DND-41 (cell line): ENCODE measurements around the gene TMEM208.

Experiments
- ATAC-seq: fragments of 200-7000 bp; cut with Tn5 transposase; 3 replicates; pipeline ENCODE4 v1.9.1; 2021; ENCODE audit warnings: low read depth; ENCODE audit not compliant: insufficient read depth
- DNase-seq: peaks from one replicate; pipeline ENCODE4 v3.0.0-alpha.2; 2020
- H2AFZ ChIP-seq: 2 replicates; pipeline ENCODE4 v1.6.0; 2012; ENCODE audit warnings: low read depth, low read length
- H3K27ac ChIP-seq: 2 replicates; pipeline ENCODE4 v1.5.1; 2012; ENCODE audit warnings: low read length, inconsistent platforms
- H3K27me3 ChIP-seq: fragments of 200-600 bp; sonication (generic); 2 replicates; pipeline ENCODE4 v1.6.0; 2012; ENCODE audit warnings: low read length, mild to moderate bottlenecking, inconsistent platforms; ENCODE audit not compliant: insufficient read depth, poor library complexity
- H3K36me3 ChIP-seq: 2 replicates; pipeline ENCODE4 v1.5.1; 2012; ENCODE audit warnings: low read length, inconsistent platforms; ENCODE audit not compliant: insufficient read depth
- H3K4me1 ChIP-seq: 2 replicates; pipeline ENCODE4 v1.5.1; 2012; ENCODE audit warnings: mild to moderate bottlenecking, low read length; ENCODE audit not compliant: insufficient read depth
- H3K4me2 ChIP-seq: 2 replicates; pipeline ENCODE4 v1.6.0; 2012; ENCODE audit warnings: mild to moderate bottlenecking, moderate library complexity, low read length, inconsistent platforms; ENCODE audit not compliant: insufficient read depth
- H3K4me3 ChIP-seq, 2 experiments: fragments of 200-600 bp in 1 of 2; shearing (Covaris generic) in 1 of 2; 2 replicates each; pipeline ENCODE4 v1.5.1; 2012 to 2016; ENCODE audit warnings: inconsistent platforms in 2 of 2, low read length in 2 of 2, mild to moderate bottlenecking in 2 of 2, low read depth in 1 of 2, moderate library complexity in 1 of 2
- H3K79me2 ChIP-seq: 2 replicates; pipeline ENCODE4 v1.6.0; 2012; ENCODE audit warnings: low read length, inconsistent platforms; ENCODE audit not compliant: insufficient read depth
- H3K9ac ChIP-seq: 2 replicates; pipeline ENCODE4 v1.6.0; 2012; ENCODE audit warnings: low read depth, mild to moderate bottlenecking, inconsistent platforms, low read length, moderate library complexity
- H3K9me3 ChIP-seq: 2 replicates; pipeline ENCODE4 v1.5.1; 2012; ENCODE audit warnings: low read length, moderate library complexity, mild to moderate bottlenecking, inconsistent platforms; ENCODE audit not compliant: insufficient read depth, severe bottlenecking
- H4K20me1 ChIP-seq: 2 replicates; pipeline ENCODE4 v1.6.0; 2012; ENCODE audit warnings: low read length; ENCODE audit not compliant: insufficient read depth
- CTCF ChIP-seq: IDR thresholded peaks from 2 replicates; pipeline ENCODE4 v1.5.1; 2012; ENCODE audit warnings: borderline replicate concordance, low read length, moderate library complexity, mild to moderate bottlenecking; ENCODE audit not compliant: poor library complexity, severe bottlenecking; ENCODE audit errors: extremely low read depth
- EZH2 ChIP-seq: IDR thresholded peaks from 3 replicates; pipeline ENCODE4 v1.6.1; 2012; ENCODE audit warnings: borderline replicate concordance, low read depth, mild to moderate bottlenecking, moderate library complexity, low read length, inconsistent platforms; ENCODE audit not compliant: severe bottlenecking

Gene TMEM208

GRCh38 chr16:67180166-67180565 lies 46.8 kb upstream of the TMEM208 start:
- DNase-seq: no peak
- Histone ChIP-seq H3K36me3 (no peaks in the 10 kb centered on the region), H4K20me1 (peaks cover 14% of the 10 kb centered on the region), H3K4me1 (peaks cover 44% of the 10 kb centered on the region), H3K4me2 (no peak overlapping the region), H3K4me3 (no peak overlapping the region), H3K9ac (no peak overlapping the region), H3K9me3 (no peaks in the 10 kb centered on the region), H3K27ac (no peak overlapping the region), H3K79me2 (peaks cover 28% of the 10 kb centered on the region), H2AFZ (no peak overlapping the region), H3K27me3 (no peaks in the 10 kb centered on the region)
- ATAC-seq: no peak
- TF ChIP-seq CTCF: no peak
- no peak for TF ChIP-seq EZH2

GRCh38 chr16:67181346-67181745 lies 45.6 kb upstream of the TMEM208 start:
- DNase-seq: no peak
- H2AFZ ChIP-seq: no peak overlapping the region
- no peaks in the 10 kb centered on the region for H3K27me3 ChIP-seq
- no peak overlapping the region for H3K27ac ChIP-seq
- ATAC-seq: no peak
- TF ChIP-seq CTCF (no peak), EZH2 (no peak)
- no peak overlapping the region for H3K4me3 ChIP-seq
- peaks cover 53% of the 10 kb centered on the region for H3K4me1 ChIP-seq
- no peaks in the 10 kb centered on the region for H3K9me3 ChIP-seq
- peak overlapping the region; percentile 20; the same call in 1 of the 2 replicates for H3K9ac ChIP-seq
- peak overlapping the region; percentile 45; the same call in 1 of the 2 replicates for H3K4me2 ChIP-seq
- peaks cover 28% of the 10 kb centered on the region for H3K79me2 ChIP-seq
- H3K36me3 ChIP-seq: no peaks in the 10 kb centered on the region
- H4K20me1 ChIP-seq: peaks cover 14% of the 10 kb centered on the region

- peak overlapping the region; percentile 38; the same call in 1 of the 2 replicates for H3K27ac ChIP-seq
- H4K20me1 ChIP-seq: peaks cover 14% of the 10 kb centered on the region
- H3K27me3 ChIP-seq: no peaks in the 10 kb centered on the region
- H3K4me3 ChIP-seq: peak overlapping the region; percentile 41 to 87; a peak in 3 of 4 replicates
- no peak overlapping the region for H2AFZ ChIP-seq
- peak overlapping the region; percentile 99 for H3K4me2 ChIP-seq
- peaks cover 53% of the 10 kb centered on the region for H3K4me1 ChIP-seq
- no peaks in the 10 kb centered on the region for H3K36me3 ChIP-seq
- no peak for TF ChIP-seq CTCF
- no peak for TF ChIP-seq EZH2
- ATAC-seq (no peak), DNase-seq (no peak)
- H3K9ac ChIP-seq: peak overlapping the region; percentile 69
- H3K9me3 ChIP-seq: no peaks in the 10 kb centered on the region
- peaks cover 28% of the 10 kb centered on the region for H3K79me2 ChIP-seq
Measured at GRCh38 chr16:67182288-67182687, 44.6 kb upstream of the TMEM208 start.

GRCh38 chr16:67183284-67183626 lies 43.7 kb upstream of the TMEM208 start:
- Histone ChIP-seq H3K36me3 (no peaks in the 10 kb centered on the region), H3K4me2 (peak overlapping the region; percentile 99), H3K4me3 (peak overlapping the region; percentile 41 to 87; a peak in 3 of 4 replicates), H2AFZ (peak overlapping the region; percentile 87), H3K27me3 (no peaks in the 10 kb centered on the region), H3K79me2 (peaks cover 28% of the 10 kb centered on the region), H3K9me3 (no peaks in the 10 kb centered on the region), H3K4me1 (peaks cover 53% of the 10 kb centered on the region), H4K20me1 (peaks cover 14% of the 10 kb centered on the region), H3K9ac (peak overlapping the region; percentile 69), H3K27ac (peak overlapping the region; percentile 82)
- ATAC-seq (no peak), DNase-seq (no peak)
- TF ChIP-seq CTCF (no peak), EZH2 (no peak)
